Stimulated activated naive CD8-positive, alpha-beta T cell treated with anti-CD3 and anti-CD28 coated beads, Interleukin-15, amount 100 ng/mL, for 72 hours (primary cell): Measurements from ENCODE around the gene YARS1.

Source experiments
- ATAC-seq: fragments of 150-1000 bp; cut with Tn5 transposase; 2 replicates; pipeline ENCODE4 v1.10.0; 2021; ENCODE audit warnings: mild to moderate bottlenecking, moderate library complexity
- DNase-seq, 2 donors: peaks; one replicate each; pipeline ENCODE4 v3.0.0; 2021 to 2022
- H3K27ac Mint-ChIP-seq, 2 donors: one replicate each; pipeline ENCODE4 v1.8.0; 2022; ENCODE audit warnings: mild to moderate bottlenecking in 2 of 2, mixed read lengths in 2 of 2, moderate library complexity in 2 of 2
- H3K27me3 Mint-ChIP-seq: one replicate; pipeline ENCODE4 v1.8.0; 2022; ENCODE audit warnings: mixed read lengths
- H3K4me1 Mint-ChIP-seq: one replicate; pipeline ENCODE4 v1.8.0; 2022; ENCODE audit warnings: mild to moderate bottlenecking, mixed read lengths
- H3K4me3 Mint-ChIP-seq, 2 donors: one replicate each; pipeline ENCODE4 v1.8.0; 2022; ENCODE audit warnings: mild to moderate bottlenecking in 2 of 2, mixed read lengths in 2 of 2, moderate library complexity in 1 of 2
- H3K9me3 Mint-ChIP-seq, 2 donors: one replicate each; pipeline ENCODE4 v1.8.0; 2022; ENCODE audit warnings: mixed read lengths in 2 of 2

The YARS1 gene

DNA sequence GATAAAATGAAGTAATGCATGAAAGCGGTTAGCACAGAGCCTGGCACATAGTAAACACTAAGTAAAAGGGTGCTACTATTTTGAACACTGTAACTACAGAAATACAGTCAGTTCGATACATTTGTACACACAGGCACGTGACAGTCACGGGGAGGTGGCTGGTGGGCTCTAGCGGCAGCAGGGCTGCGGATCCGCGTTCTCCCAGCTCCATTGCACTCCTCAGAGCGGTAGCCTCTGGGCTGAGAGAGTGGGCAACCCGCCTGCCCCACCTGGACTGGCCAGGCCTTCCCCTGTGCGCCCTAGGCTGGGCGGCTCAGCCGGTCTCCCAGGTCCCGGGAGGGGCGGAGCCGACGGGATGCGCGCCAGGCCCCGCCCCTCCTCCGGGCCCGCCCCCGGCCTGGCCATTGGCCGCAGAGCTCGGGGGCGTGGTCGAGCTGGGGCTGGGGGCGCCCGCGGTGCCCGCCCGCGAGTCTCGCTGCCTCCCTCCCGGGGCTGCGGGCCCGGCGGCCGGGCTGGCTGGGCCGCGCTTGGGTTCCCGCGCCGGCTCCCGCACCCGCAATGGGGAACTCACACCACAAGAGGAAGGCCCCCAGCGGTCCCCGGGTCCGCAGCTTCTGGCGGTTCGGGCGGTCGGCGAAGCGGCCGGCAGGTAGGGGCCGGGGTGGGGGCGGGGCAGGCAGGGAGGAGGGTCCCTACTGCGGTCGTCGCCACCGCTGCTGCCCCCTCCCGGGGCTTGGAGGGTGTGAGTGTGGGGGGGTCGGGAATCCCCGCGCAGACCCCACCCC, 63.4 kb downstream of the YARS1 start:
- Mint-ChIP-seq H3K27me3 (peaks cover 35% of the 10 kb centered on the region), H3K9me3 (no peaks in the 10 kb centered on the region), H3K4me3 (peak overlapping the region; percentile 66 to 67), H3K4me1 (peaks cover 7% of the 10 kb centered on the region), H3K27ac (no peak overlapping the region)
- DNase-seq (peak; percentile 57 to 60), ATAC-seq (peak; percentile 82)

DNA sequence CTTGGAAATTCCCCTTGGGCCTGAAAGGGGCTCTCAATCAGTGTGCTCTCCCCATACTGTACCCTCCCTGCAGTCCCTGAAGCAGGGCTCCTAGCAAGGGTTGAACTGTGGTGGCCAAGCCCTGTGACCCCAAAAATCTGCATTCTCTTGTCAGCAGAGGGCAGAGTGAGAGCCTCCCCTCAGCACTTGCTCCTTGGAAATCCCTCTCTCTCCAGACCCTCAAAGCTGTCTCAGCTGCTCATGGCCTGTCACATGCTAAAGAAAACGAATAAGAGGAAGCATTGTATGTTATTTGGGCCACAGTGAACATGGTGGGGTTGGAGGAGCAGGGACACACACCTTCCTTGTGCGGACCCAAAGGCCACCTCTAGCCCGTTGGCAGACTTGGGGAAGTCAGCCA, 67.4 kb downstream of the YARS1 start:
- DNase-seq (no peak), ATAC-seq (no peak)
- Mint-ChIP-seq H3K9me3 (no peaks in the 10 kb centered on the region), H3K4me1 (peaks cover 7% of the 10 kb centered on the region), H3K27ac (no peak overlapping the region), H3K27me3 (peaks cover 24% of the 10 kb centered on the region), H3K4me3 (no peak overlapping the region)

DNA sequence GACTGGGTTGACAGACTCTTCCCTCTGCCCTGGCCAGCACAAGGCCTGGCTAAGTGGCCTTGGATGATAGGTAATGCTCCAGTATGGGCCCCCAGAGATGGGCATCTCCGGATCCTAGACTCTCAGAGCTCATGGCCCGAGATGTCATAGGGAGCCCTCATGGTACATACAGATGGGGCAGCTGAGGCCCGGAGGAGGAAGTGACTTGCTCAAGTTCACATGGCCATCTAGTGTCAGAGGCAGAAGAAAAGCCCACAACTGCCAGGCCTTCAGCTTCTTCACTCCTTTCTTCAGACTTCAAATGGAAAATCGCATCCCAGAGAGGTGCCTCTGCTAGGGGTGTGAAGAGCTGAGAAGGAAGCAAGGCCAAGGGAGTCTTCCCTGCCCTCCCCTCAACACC, 67.8 kb downstream of the YARS1 start:
- Mint-ChIP-seq H3K27ac (no peak overlapping the region), H3K9me3 (no peaks in the 10 kb centered on the region), H3K4me1 (peaks cover 3% of the 10 kb centered on the region), H3K4me3 (no peak overlapping the region), H3K27me3 (peaks cover 23% of the 10 kb centered on the region)
- DNase-seq: no peak
- no peak for ATAC-seq

DNA sequence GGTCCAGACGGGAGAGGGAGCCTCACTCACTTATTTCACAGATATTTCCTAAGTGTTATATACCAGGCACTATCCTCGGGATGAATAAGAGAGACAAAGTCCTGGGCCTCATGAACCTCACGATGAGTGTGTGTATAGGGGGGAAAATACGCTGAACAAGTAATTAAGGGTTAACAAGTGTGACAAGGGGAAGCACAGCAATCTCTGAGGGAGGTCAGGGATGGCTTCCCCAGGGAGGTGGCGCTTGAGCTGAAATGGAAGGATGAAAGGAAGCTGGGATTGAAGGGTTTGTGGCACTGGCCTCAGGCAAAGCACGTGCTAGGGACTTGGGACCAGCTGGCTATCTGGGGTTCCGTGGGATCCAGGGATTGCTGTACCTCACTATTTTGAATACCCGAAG, 68.2 kb downstream of the YARS1 start:
- Mint-ChIP-seq H3K9me3 (no peaks in the 10 kb centered on the region), H3K4me1 (no peaks in the 10 kb centered on the region), H3K4me3 (no peak overlapping the region), H3K27ac (no peak overlapping the region), H3K27me3 (peaks cover 25% of the 10 kb centered on the region)
- DNase-seq (no peak), ATAC-seq (no peak)

DNA sequence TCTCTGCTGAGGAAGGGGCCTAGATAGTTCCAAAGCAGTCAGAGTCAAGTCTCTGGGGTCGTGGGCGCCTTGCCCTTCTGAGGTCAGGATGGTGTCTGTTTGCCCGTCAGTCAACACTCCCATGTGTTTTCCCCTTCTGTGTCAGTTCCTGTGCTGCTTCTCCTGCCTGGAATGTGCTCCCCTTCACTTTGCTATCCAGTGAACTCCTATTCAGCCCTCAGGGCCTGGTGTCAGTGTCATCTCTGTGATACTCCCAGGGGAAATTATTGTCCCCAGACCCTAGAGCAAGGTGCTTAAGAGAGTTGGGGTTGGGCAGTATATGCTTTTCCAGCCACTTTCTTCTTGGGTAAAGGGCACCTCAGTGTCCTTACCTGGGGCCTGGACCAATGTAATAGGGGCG, 68.8 kb downstream of the YARS1 start:
- no peaks in the 10 kb centered on the region for H3K4me1 Mint-ChIP-seq
- H3K9me3 Mint-ChIP-seq: no peaks in the 10 kb centered on the region
- H3K27me3 Mint-ChIP-seq: peaks cover 30% of the 10 kb centered on the region
- no peak overlapping the region for H3K4me3 Mint-ChIP-seq
- no peak overlapping the region for H3K27ac Mint-ChIP-seq
- DNase-seq (no peak), ATAC-seq (no peak)

DNA sequence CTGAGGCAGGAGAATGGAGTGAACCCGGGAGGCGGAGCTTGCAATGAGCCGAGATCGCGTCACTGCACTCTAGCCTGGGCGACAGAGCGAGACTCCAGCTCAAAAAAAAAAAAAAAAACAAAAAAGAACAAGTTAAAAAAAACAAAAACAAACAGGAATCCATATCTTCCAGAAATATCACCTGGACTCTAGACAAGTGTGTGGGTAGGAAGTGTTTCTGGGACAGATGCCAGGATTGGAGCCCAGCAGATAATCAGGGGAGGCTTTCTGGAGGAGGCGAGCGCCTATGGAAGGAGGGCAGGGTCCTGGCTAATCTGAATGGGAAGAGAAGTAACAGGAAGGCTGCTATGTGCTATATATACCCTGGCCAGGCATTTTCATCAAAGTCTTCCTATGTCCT, 71.0 kb downstream of the YARS1 start:
- no peaks in the 10 kb centered on the region for H3K9me3 Mint-ChIP-seq
- H3K4me1 Mint-ChIP-seq: no peaks in the 10 kb centered on the region
- H3K4me3 Mint-ChIP-seq: no peak overlapping the region
- H3K27ac Mint-ChIP-seq: peak overlapping the region; percentile 1 to 50
- no peak for ATAC-seq
- H3K27me3 Mint-ChIP-seq: peaks cover 35% of the 10 kb centered on the region
- DNase-seq: no peak

DNA sequence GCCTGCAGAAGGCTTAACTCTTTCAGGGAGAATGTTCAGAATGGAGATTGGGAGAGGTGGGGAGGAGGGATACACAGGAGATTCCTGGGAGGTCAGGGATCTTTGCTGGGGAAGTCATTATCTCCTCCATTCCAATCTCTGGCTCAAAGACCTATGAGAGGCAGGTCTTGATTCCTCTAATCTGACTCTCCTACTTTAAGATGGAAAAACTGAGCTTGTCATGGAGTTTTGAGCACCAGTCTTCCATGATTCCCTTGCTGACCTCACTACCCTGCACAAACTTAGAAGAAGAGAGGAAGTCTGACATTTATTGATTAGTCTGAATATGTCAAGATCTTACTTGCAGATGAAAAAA, 73.1 kb downstream of the YARS1 start:
- DNase-seq: no peak
- no peak overlapping the region for H3K27ac Mint-ChIP-seq
- no peak for ATAC-seq
- H3K4me3 Mint-ChIP-seq: no peak overlapping the region
- no peaks in the 10 kb centered on the region for H3K4me1 Mint-ChIP-seq
- H3K9me3 Mint-ChIP-seq: no peaks in the 10 kb centered on the region
- H3K27me3 Mint-ChIP-seq: peaks cover 45% of the 10 kb centered on the region

DNA sequence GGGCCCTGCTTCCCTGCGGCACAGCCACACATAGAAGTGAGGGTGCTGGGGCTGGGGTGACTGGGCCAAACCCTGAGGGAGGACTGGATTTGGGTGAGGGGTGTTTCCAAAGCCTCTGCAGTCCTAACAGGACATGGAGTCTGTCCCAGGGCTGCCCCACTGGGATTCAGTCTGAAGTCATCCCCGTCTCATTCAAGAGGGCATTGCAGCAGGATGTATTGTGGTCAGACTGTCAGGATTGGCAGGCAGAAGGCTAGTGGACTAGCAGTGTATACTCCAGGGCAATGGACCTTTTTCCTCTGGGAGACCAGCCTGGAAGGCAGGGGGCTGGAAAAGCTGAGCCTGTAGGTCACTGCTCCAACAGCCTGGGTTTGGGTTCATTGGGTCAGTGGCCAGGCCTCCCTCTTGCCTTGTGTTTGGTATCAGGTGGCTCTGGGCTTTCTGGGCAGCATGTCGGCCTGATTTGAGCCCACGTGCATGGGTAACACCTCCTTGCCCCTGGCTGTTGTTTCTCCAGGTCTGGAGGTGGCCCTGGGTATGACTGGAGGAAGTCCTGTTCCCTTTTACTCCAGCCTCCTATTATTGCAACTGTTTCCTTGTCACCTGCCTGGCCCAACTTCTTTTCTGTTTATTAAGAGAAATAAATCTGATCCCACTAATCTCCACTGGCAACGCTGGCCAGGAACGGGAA, 73.6 kb downstream of the YARS1 start:
- H3K27me3 Mint-ChIP-seq: peaks cover 45% of the 10 kb centered on the region
- H3K9me3 Mint-ChIP-seq: no peaks in the 10 kb centered on the region
- no peak for DNase-seq
- H3K4me3 Mint-ChIP-seq: no peak overlapping the region
- H3K4me1 Mint-ChIP-seq: no peaks in the 10 kb centered on the region
- H3K27ac Mint-ChIP-seq: no peak overlapping the region
- ATAC-seq: no peak

DNA sequence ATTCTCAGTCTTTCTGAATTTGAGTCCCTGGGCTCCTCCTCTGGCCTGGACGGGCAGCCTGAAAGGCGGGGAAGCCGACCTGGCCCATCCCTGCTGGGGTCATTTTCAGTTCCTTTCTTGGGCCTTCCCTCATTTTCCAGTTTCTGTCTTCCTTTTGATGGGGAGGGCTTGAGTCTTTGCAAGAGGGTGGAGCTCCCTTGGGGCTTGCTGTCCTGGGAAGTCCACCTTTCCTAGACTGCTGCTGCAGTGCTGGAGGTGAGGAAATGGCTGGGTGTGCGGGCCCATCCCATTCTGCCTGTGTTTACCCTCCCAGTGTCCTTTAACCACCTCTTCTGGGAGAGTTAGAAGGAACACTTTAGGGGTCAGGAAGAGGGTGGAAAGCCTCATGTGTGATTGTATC, 74.2 kb downstream of the YARS1 start:
- H3K4me1 Mint-ChIP-seq: no peaks in the 10 kb centered on the region
- H3K27me3 Mint-ChIP-seq: peaks cover 46% of the 10 kb centered on the region
- ATAC-seq (no peak), DNase-seq (no peak)
- H3K27ac Mint-ChIP-seq: no peak overlapping the region
- no peaks in the 10 kb centered on the region for H3K9me3 Mint-ChIP-seq
- no peak overlapping the region for H3K4me3 Mint-ChIP-seq

DNA sequence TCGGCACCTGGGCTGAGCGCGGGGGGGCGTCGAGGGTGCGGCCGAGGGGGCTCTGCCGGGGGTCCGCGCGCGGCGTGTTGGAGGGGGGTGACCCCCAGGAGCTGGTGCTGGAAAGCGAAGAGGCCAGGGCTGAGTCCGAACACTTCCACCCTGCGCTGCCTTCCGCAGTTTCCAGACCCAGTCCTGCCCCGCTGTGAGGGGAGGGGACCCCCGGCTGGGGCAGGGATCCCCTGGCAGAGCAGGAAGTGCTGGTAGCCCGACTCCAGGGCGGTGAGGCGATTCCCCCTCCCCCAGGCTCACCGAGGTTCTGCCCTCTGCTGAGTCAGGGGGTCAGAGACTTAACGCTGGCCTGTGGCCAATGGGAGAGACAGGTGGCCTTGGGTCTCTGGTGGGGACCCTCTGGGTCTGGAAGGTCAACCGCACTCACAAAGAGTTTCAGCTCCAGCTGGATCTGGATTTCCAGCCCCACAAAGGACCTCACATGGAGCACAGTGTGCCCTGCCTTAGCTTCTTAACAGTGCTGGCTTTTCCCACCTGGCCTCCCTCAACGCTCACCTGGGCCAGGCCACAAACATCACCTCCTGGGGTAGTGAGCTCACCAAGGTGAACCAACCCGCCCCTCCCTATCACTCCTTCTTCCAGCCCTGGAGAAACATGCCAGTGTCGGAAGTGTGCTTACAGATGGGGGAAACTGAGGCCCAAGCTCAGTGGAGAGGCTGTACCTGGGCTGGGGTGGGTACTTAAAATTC, 74.8 kb downstream of the YARS1 start:
- H3K27ac Mint-ChIP-seq: no peak overlapping the region

DNA sequence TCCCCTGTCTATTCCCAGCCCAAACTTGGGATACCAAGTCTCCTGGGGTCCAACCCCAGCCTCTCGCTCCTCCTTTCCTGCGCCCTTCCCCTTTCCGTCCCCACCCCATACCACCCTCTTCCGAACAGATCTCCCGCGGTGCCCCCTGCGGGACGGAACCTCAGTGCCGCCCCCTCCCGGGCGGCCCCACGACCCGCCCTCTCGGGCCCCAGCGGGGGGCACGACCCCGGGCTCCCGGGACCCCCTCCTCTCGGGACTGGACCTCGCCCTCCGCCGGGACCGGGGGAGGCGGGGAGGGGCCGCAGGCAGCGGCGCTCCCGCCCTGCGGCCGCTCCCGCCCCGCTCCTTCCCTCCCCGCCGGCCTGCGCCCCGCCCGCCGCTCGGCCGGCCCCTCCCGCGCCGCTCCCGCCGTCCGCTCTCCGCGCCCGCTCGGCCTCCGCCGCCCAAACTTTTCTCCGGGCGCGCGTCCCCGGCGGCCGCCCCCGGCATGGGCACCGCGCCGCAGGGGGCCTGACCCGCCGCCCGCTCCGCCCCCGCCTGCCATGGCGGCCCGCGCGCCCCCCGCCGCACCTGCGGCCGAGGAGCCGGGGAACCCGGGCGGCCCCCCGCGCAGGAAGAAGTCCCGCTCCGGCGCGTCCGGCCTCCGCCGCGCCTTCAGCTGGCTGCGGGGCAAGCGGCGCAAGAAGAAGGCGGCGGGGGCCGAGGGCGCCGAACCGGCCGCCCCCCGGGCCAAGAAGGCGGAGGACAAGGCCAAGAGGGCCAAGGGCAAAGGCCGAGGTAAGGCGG, 75.6 kb downstream of the YARS1 start:
- H3K4me3 Mint-ChIP-seq: peak overlapping the region; percentile 68 to 75
- ATAC-seq: peak; percentile 72
- H3K4me1 Mint-ChIP-seq: no peaks in the 10 kb centered on the region
- no peaks in the 10 kb centered on the region for H3K9me3 Mint-ChIP-seq
- H3K27me3 Mint-ChIP-seq: peaks cover 59% of the 10 kb centered on the region
- no peak overlapping the region for H3K27ac Mint-ChIP-seq
- no peak for DNase-seq

More for the DNA sequence above, 74.8 kb downstream of the YARS1 start:
- DNase-seq (no peak), ATAC-seq (peak; percentile 5)
- Mint-ChIP-seq H3K4me3 (peak overlapping the region; percentile 63 to 72), H3K4me1 (no peaks in the 10 kb centered on the region), H3K27me3 (peaks cover 52% of the 10 kb centered on the region), H3K9me3 (no peaks in the 10 kb centered on the region)

DNA sequence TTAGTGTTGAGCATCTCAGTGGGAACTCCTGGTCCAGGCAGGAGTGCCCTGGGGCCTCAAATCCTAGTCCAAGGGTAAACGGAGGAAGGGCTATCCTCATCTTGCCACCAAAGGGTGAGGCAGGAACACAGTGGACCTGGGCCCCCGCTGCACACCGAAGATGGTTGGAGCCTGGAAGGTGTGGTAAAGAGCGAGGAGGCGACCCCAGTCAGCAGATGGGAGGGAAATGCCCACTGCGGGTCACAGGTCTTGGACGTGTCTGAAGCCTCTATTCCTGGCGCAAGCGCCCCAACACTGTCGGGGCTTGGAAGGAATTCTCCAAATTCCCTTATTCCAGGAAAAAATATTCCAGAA, 76.1 kb downstream of the YARS1 start:
- no peak for DNase-seq
- Mint-ChIP-seq H3K9me3 (no peaks in the 10 kb centered on the region), H3K27me3 (peaks cover 63% of the 10 kb centered on the region), H3K27ac (no peak overlapping the region), H3K4me3 (peak overlapping the region; percentile 68 to 75), H3K4me1 (no peaks in the 10 kb centered on the region)
- ATAC-seq: no peak

DNA sequence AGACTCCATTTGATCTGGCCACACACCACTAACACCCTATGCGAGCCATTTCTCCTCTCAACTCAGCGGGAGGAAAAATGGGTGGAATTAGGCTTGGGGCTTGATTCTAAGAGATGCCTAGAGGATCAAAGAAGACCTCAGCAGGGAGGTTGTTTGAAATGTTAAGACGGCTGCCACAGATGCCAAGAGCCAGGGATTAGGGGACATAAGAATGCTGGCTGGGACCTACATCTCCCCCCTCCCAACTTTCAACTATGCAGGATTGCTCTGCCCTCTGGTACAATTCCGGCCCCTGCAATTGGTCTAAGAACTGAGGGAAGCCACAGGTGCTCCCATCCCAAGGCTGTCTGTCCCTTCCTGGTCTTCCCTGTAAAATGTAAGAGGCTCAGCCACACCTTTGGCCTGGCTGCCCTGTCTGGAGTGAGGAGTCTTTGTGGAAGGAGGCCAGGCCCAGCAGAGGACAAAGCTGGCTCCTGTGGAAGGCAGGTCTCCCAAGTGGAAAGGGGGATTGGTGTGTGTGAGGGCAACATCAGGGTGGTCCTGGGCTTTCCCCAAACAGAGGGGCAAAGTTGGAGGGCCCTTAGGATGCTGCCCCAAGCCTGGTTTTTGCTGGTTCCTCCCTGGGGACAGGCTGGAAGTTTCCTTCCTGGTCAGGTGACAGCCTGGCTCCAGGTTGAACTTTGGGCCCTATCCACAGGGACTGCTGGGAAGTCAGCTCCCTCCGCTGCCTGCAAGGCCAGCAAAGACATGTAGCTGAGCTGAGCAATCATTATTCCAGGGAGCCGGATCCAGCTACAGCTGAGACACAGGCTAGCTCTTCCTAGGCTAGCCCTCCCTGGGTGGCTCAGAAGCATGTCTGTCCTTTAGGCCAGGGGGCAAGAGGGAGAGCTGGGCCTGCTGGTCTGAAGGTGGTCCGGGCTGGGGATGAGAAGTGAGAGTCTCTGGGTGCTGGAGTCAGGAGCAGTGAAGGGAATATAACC, 80.1 kb downstream of the YARS1 start:
- DNase-seq (no peak), ATAC-seq (no peak)
- Mint-ChIP-seq H3K4me1 (peaks cover 5% of the 10 kb centered on the region), H3K9me3 (no peaks in the 10 kb centered on the region), H3K4me3 (no peak overlapping the region), H3K27me3 (peaks cover 37% of the 10 kb centered on the region), H3K27ac (peak overlapping the region in 1 of 2 donors; percentile 31)

DNA sequence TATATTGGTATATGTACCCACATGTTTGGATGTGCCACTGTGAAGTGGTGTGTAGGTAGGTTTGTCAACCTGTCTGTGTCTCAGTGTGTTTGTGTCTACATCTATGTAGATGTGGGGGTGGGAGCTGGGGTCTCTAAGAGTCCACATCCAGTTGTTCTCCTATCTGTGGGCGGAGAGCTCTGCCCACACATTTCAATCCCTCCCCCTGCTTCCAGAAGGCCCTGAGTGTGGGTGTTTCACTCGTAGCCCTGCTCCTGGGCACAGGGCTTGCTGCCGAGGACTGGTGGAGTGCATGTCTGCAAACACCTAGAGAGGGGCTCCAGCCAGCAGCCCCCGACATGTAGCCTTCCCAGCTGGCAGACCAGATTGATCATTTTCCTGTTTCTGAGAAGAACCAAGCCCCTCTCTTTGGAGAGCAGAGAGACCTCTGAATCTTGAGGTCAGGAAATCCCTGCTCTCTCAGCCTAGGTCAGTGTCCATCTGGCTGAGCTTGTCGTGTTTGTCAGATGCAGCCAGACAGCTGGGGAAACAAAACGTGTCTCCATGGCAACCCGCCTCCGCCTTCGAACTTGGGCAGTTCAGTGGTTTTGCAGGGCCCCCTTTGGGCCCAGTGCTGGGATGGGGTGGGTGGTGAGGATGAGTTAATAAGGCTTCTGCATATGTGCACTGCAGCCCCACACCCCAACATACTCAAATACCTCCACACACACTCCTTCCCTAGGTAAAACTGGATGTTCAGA, 83.4 kb downstream of the YARS1 start:
- H3K4me3 Mint-ChIP-seq: no peak overlapping the region
- no peak for DNase-seq
- peaks cover 18% of the 10 kb centered on the region for H3K27me3 Mint-ChIP-seq
- H3K9me3 Mint-ChIP-seq: no peaks in the 10 kb centered on the region
- H3K4me1 Mint-ChIP-seq: peaks cover 5% of the 10 kb centered on the region
- H3K27ac Mint-ChIP-seq: peak overlapping the region in 1 of 2 donors; percentile 42
- ATAC-seq: no peak
